Measurements from ENCODE around the gene GALNT12.

GALNT12 gene

GRCh38 chr9:98807070-98807813 lies at the start of gene GALNT12:
Gene GALNT12 (plus strand): TSS chr9:98807670. CDS start chr9:98807699, 29 bp downstream.
- no peak for DNase-seq

- no peak for DNase-seq
Observed at GRCh38 chr9:98760231-98760630, 47.2 kb upstream of the GALNT12 start.

GRCh38 chr9:98763986-98764745 lies 43.3 kb upstream of the GALNT12 start:
- no peak for DNase-seq

GRCh38 chr9:98765256-98765655 lies 42.2 kb upstream of the GALNT12 start:
- DNase-seq: no peak

- DNase-seq: no peak
Observed at GRCh38 chr9:98766586-98766985, 40.9 kb upstream of the GALNT12 start.

GRCh38 chr9:98767196-98767595 lies 40.3 kb upstream of the GALNT12 start:
- DNase-seq: no peak

GRCh38 chr9:98767915-98768314 lies 39.6 kb upstream of the GALNT12 start:
- DNase-seq: no peak

GRCh38 chr9:98768344-98768743 lies 39.1 kb upstream of the GALNT12 start:
- DNase-seq: no peak

GRCh38 chr9:98770717-98771116 lies 36.8 kb upstream of the GALNT12 start:
- DNase-seq: no peak

- DNase-seq: no peak
Observed at GRCh38 chr9:98771209-98771874, 36.1 kb upstream of the GALNT12 start.

- no peak for DNase-seq
Observed at GRCh38 chr9:98772364-98773155, 34.9 kb upstream of the GALNT12 start.

- DNase-seq: no peak
Observed at GRCh38 chr9:98773721-98774120, 33.7 kb upstream of the GALNT12 start.

- DNase-seq: no peak
Observed at GRCh38 chr9:98774746-98775145, 32.7 kb upstream of the GALNT12 start.

GRCh38 chr9:98775831-98776441 lies 31.5 kb upstream of the GALNT12 start:
- DNase-seq: no peak

- no peak for DNase-seq
Observed at GRCh38 chr9:98777618-98778017, 29.9 kb upstream of the GALNT12 start.

- DNase-seq: no peak
Observed at GRCh38 chr9:98778251-98778650, 29.2 kb upstream of the GALNT12 start.

GRCh38 chr9:98778711-98779530 lies 28.5 kb upstream of the GALNT12 start:
- DNase-seq: no peak

- DNase-seq: no peak
Observed at GRCh38 chr9:98780059-98780749, 27.3 kb upstream of the GALNT12 start.

GRCh38 chr9:98781588-98782383 lies 25.7 kb upstream of the GALNT12 start:
- no peak for DNase-seq

All from cortex of kidney (tissue), 1 donor.